H1 (cell line): Measurements from ENCODE around the gene SLC6A20. TPM values are rescaled to one million over a fixed set of nuclear protein-coding genes. Genes with fewer than 3 reads are reported as not detected.

Source experiments
- CTCF ChIA-PET: fragments of 300-600 bp; sonication (Branson Sonifier 250); formaldehyde crosslinking; loops from one replicate; lab custom pipeline; 2021; ENCODE audit not compliant: partially characterized antibody; lab: Charles Lee
- POLR2A ChIA-PET: fragments of 300-600 bp; sonication (Branson Sonifier 250); formaldehyde crosslinking; loops from one replicate; lab custom pipeline; 2021; ENCODE audit warnings: inconsistent platforms; ENCODE audit not compliant: partially characterized antibody; lab: Charles Lee
- DNase-seq, 2 experiments: peaks; one replicate each; pipeline versions ENCODE4 v3.0.0 to v3.0.0-alpha.2; 2010 to 2022; ENCODE audit warnings: low spot score in 2 of 2, low read depth in 1 of 2, mixed read lengths in 1 of 2
- FAIRE-seq: peaks from 2 replicates; lab custom pipeline; 2011; peaks lifted over from hg19 to GRCh38; lab: Jason Lieb, UNC
- H2AFZ ChIP-seq: 2 replicates; pipeline ENCODE4 v1.8.1; 2012; ENCODE audit warnings: low read length, inconsistent platforms
- H2AK5ac ChIP-seq: 2 replicates; pipeline ENCODE4 v1.6.1; 2013; ENCODE audit warnings: low read depth, low read length
- H2BK120ac ChIP-seq: replicated peaks from 2 replicates; pipeline ENCODE3; 2013; ENCODE audit warnings: low read depth, low read length, inconsistent platforms
- H2BK12ac ChIP-seq: 2 replicates; pipeline ENCODE4 v1.6.1; 2013; ENCODE audit warnings: low read depth, low read length
- H2BK15ac ChIP-seq: 2 replicates; pipeline ENCODE4 v1.6.1; 2013; ENCODE audit warnings: low read length
- H2BK20ac ChIP-seq: 2 replicates; pipeline ENCODE4 v1.6.1; 2013; ENCODE audit warnings: low read length
- H2BK5ac ChIP-seq: 2 replicates; pipeline ENCODE4 v1.6.1; 2013; ENCODE audit warnings: low read depth, low read length
- H3K14ac ChIP-seq: 2 replicates; pipeline ENCODE4 v1.6.1; 2013; ENCODE audit warnings: inconsistent platforms; ENCODE audit not compliant: insufficient read length
- H3K18ac ChIP-seq: 2 replicates; pipeline ENCODE4 v1.6.1; 2013; ENCODE audit warnings: low read length; ENCODE audit errors: extremely low read depth
- H3K23ac ChIP-seq: 2 replicates; pipeline ENCODE4 v1.6.1; 2013; ENCODE audit warnings: inconsistent platforms; ENCODE audit not compliant: insufficient read length
- H3K23me2 ChIP-seq: 2 replicates; pipeline ENCODE4 v1.6.1; 2013; ENCODE audit warnings: low read depth, low read length
- H3K27ac ChIP-seq: 2 replicates; pipeline ENCODE4 v1.6.1; 2011; ENCODE audit warnings: low read depth, low read length, inconsistent platforms
- H3K27me3 ChIP-seq, 4 experiments: replicated peaks in 1 of 4; 1 replicate in 1 of 4; 2 replicates in 3 of 4; pipeline versions ENCODE4 v1.6.1 to v1.8.1; 2011 to 2013; ENCODE audit warnings: low read length in 3 of 4, mild to moderate bottlenecking in 3 of 4, inconsistent platforms in 2 of 4, mixed read lengths in 2 of 4, moderate library complexity in 1 of 4; ENCODE audit not compliant: control insufficient read depth in 3 of 4, insufficient read depth in 3 of 4; ENCODE audit errors: extremely low read depth in 1 of 4
- H3K36me3 ChIP-seq, 4 experiments: 2 replicates each; pipeline versions ENCODE4 v1.6.1 to v1.8.1; 2011 to 2013; ENCODE audit warnings: mild to moderate bottlenecking in 4 of 4, low read length in 3 of 4, moderate library complexity in 2 of 4, control low read depth in 1 of 4, inconsistent platforms in 1 of 4; ENCODE audit not compliant: insufficient read depth in 4 of 4, control insufficient read depth in 2 of 4
- H3K4ac ChIP-seq: replicated peaks from 2 replicates; pipeline ENCODE3; 2013; ENCODE audit warnings: low read length, low read depth, mixed read lengths, inconsistent platforms; ENCODE audit not compliant: insufficient read length
- H3K4me1 ChIP-seq, 4 experiments: replicated peaks in 1 of 4; 1 replicate in 1 of 4; 2 replicates in 3 of 4; pipeline versions ENCODE4 v1.6.1 to v1.8.1; 2011 to 2013; ENCODE audit warnings: low read length in 3 of 4, inconsistent platforms in 2 of 4, mixed read lengths in 1 of 4; ENCODE audit not compliant: insufficient read depth in 4 of 4, control insufficient read depth in 3 of 4
- H3K4me2 ChIP-seq, 2 experiments: 2 replicates each; pipeline versions ENCODE4 v1.6.1 to v1.8.1; 2011 to 2013; ENCODE audit warnings: low read depth in 2 of 2, low read length in 2 of 2, control low read depth in 1 of 2, inconsistent platforms in 1 of 2, mild to moderate bottlenecking in 1 of 2; ENCODE audit not compliant: insufficient read depth in 1 of 2
- H3K4me3 ChIP-seq, 4 experiments: fragments of 200-600, 300-600 bp in 1 of 4; sonication (generic), shearing (Covaris generic), sonication (Bioruptor Twin) in 1 of 4; 2 replicates each; pipeline versions ENCODE4 v1.5.1 to v1.8.1; 2011 to 2016; ENCODE audit warnings: low read length in 4 of 4, low read depth in 3 of 4, control low read depth in 2 of 4, inconsistent platforms in 2 of 4, mild to moderate bottlenecking in 2 of 4, mixed read lengths in 1 of 4, moderate library complexity in 1 of 4; ENCODE audit not compliant: insufficient read depth in 2 of 4; ENCODE audit errors: extremely low read depth in 1 of 4
- H3K56ac ChIP-seq: replicated peaks from 2 replicates; pipeline ENCODE3; 2013; ENCODE audit warnings: low read depth, mild to moderate bottlenecking, mixed read lengths, low read length, inconsistent platforms; ENCODE audit not compliant: insufficient read length
- H3K79me1 ChIP-seq: 2 replicates; pipeline ENCODE4 v1.6.1; 2013; ENCODE audit warnings: low read depth, low read length, control low read depth
- H3K79me2 ChIP-seq, 2 experiments: 2 replicates each; pipeline versions ENCODE4 v1.6.1 to v1.8.1; 2012 to 2013; ENCODE audit warnings: low read length in 2 of 2, mild to moderate bottlenecking in 2 of 2, inconsistent platforms in 1 of 2; ENCODE audit not compliant: insufficient read depth in 2 of 2, control insufficient read depth in 1 of 2
- H3K9ac ChIP-seq, 4 experiments: replicated peaks in 1 of 4; 1 replicate in 1 of 4; 2 replicates in 3 of 4; pipeline versions ENCODE4 v1.6.1 to v1.8.1; 2011 to 2013; ENCODE audit warnings: low read depth in 3 of 4, low read length in 3 of 4, control low read depth in 2 of 4, mild to moderate bottlenecking in 2 of 4, moderate library complexity in 2 of 4, inconsistent platforms in 1 of 4; ENCODE audit errors: extremely low read depth in 1 of 4
- H3K9me3 ChIP-seq, 2 experiments: 2 replicates each; pipeline versions ENCODE4 v1.6.1 to v1.8.1; 2012 to 2013; ENCODE audit warnings: mild to moderate bottlenecking in 2 of 2, moderate library complexity in 2 of 2, control low read depth in 1 of 2, inconsistent platforms in 1 of 2, low read depth in 1 of 2, low read length in 1 of 2, mixed read lengths in 1 of 2; ENCODE audit not compliant: insufficient read depth in 2 of 2
- H4K20me1 ChIP-seq, 2 experiments: replicated peaks in 1 of 2; 2 replicates each; pipeline versions ENCODE3 to v1.8.1; 2011 to 2013; ENCODE audit warnings: inconsistent platforms in 2 of 2, low read length in 2 of 2, mild to moderate bottlenecking in 1 of 2; ENCODE audit not compliant: insufficient read depth in 2 of 2, control insufficient read depth in 1 of 2
- H4K5ac ChIP-seq: 2 replicates; pipeline ENCODE4 v1.6.1; 2013; ENCODE audit warnings: low read length, low read depth, mixed read lengths, inconsistent platforms; ENCODE audit not compliant: insufficient read length
- H4K8ac ChIP-seq: 2 replicates; pipeline ENCODE4 v1.8.0; 2013; ENCODE audit warnings: mild to moderate bottlenecking, moderate library complexity, low read length, inconsistent platforms; ENCODE audit not compliant: insufficient read depth; ENCODE audit errors: extremely low read depth
- H4K91ac ChIP-seq: replicated peaks from 2 replicates; pipeline ENCODE3; 2013; ENCODE audit warnings: low read length, mixed read lengths, inconsistent platforms; ENCODE audit not compliant: insufficient read length
- BACH1 ChIP-seq: IDR thresholded peaks from 2 replicates; pipeline ENCODE4 v1.6.1; 2012; ENCODE audit warnings: low read length, improper control_type of control experiment
- CHD2 ChIP-seq: IDR thresholded peaks from 2 replicates; pipeline ENCODE4 v1.6.1; 2012; ENCODE audit warnings: low read length, improper control_type of control experiment
- EZH2 ChIP-seq: fragments of 200-600 bp; sonication (generic); IDR thresholded peaks from 2 replicates; pipeline ENCODE4 v1.7.1; 2012; ENCODE audit warnings: low read depth, mild to moderate bottlenecking, moderate library complexity, low read length, inconsistent platforms; ENCODE audit not compliant: severe bottlenecking
- HDAC2 ChIP-seq, 2 experiments: fragments of 300-600 bp in 1 of 2; sonication (generic) in 1 of 2; IDR thresholded peaks; 2 replicates each; pipeline ENCODE4 v1.6.1; 2011 to 2012; ENCODE audit warnings: low read depth in 2 of 2, low read length in 2 of 2, mild to moderate bottlenecking in 2 of 2, moderate library complexity in 2 of 2, borderline replicate concordance in 1 of 2, inconsistent platforms in 1 of 2
- KDM1A ChIP-seq: fragments of 200-600, 300-600 bp; sonication (generic); IDR thresholded peaks from 2 replicates; pipeline ENCODE4 v1.7.1; 2016; ENCODE audit warnings: mild to moderate bottlenecking, low read length, borderline replicate concordance
- KDM5A ChIP-seq: fragments of 200-600 bp; IDR thresholded peaks from 2 replicates; pipeline ENCODE4 v1.7.1; 2012; ENCODE audit warnings: mild to moderate bottlenecking, low read length, inconsistent platforms, mixed read lengths
- PHF8 ChIP-seq: fragments of 200-600 bp; sonication (generic); conservative IDR thresholded peaks from 2 replicates; pipeline ENCODE4 v1.7.1; 2012; ENCODE audit warnings: low read depth, mild to moderate bottlenecking, inconsistent platforms, low read length, moderate library complexity
- SP1 ChIP-seq: IDR thresholded peaks from 2 replicates; pipeline ENCODE4 v1.6.1; 2011; ENCODE audit warnings: low read depth, low read length
- TAF7 ChIP-seq: optimal IDR thresholded peaks from 2 replicates; pipeline ENCODE3; 2011; ENCODE audit warnings: low read depth, mild to moderate bottlenecking, inconsistent platforms, low read length, moderate library complexity, borderline replicate concordance
- WGBS, 2 experiments: shearing (Covaris generic) in 1 of 2; methylation state at CpG; one replicate each; pipeline versions ENCODE4 v1.1.6 to v1.1.7; 2013 to 2015; ENCODE audit warnings: low lambda C conversion rate in 2 of 2, mixed read lengths in 2 of 2, inconsistent platforms in 1 of 2, low coverage in 1 of 2, missing lambda C conversion rate in 1 of 2; ENCODE audit not compliant: insufficient replicate concordance in 2 of 2, insufficient coverage in 1 of 2, insufficient read length in 1 of 2; ENCODE audit errors: extremely low coverage in 1 of 2, missing lambda C conversion rate in 1 of 2; 5-methylcytosine and 5-hydroxymethylcytosine counted together
- polyA plus RNA-seq, 7 experiments: library from polyadenylated mRNA; depleted of rRNA in 3 of 7; stranded (reverse) in 5 of 7; unstranded in 2 of 7; fragments of >200 nt in 5 of 7; fragments of 200-250 nt in 2 of 7; gene quantifications; 1 replicate in 5 of 7; 2 replicates in 1 of 7; 4 replicates in 1 of 7; pipeline versions ENCODE4 v1.2.1 to v1.2.3, GENCODE V29; 2011 to 2013; ENCODE audit warnings: missing spikeins in 2 of 7, mixed read lengths in 2 of 7
- total RNA-seq: library from RNA; stranded (reverse); fragmentation: NEBNext Ultra II Directional; extraction: Animal tissue kit (Norgen Biotek cat#: 25700); gene quantifications from 2 replicates; pipeline ENCODE4 v1.2.1, GENCODE V29; 2021
- TF ChIP-seq, protein P1 (sequence below): IDR thresholded peaks from 2 replicates; pipeline ENCODE4 v1.6.1; 2012; ENCODE audit warnings: inconsistent platforms
- TF ChIP-seq, protein P2 (sequence below): IDR thresholded peaks from 2 replicates; pipeline ENCODE4 v1.6.1; 2011; ENCODE audit warnings: low read length, improper control_type of control experiment

Gene SLC6A20
- total and polyA plus RNA-seq, 2 of the 8 experiments (the other 6 are each of a cell fraction or from before 2014, with no cell fraction given) = 0.05 TPM; not detected in 1

DNA sequence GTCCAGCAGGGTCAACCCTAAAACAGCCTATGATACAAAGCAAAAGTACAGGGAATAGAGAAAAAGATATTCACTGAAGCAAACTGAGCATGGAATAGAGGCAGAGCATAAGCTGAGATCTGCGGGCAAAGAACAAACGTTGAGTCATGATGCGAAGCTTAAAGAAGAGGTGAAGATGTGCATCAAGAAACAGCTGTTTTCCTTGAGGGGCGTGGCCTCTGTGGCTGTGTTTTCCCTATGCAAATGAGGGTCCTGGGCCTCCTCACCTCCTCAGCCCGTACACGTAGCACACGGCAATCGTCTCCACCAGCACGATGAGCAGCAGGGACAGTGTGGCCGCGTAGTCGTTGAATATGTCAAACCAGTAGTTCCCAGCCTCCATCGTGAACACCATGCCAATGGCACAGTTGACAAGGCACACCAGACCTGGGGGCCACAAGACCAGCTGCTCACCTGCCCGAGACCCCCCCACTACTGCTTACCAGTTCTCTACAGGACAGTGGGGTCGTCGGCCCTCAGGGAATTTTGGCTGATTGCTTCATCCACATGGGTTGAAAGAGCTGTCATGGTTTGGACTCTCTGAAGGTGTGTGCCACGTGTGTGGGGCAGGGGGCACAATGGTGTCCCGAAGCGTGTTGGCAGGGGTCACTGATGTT lies 33.6 kb downstream of the SLC6A20 start:
- no peak overlapping the region for H3K56ac ChIP-seq
- peaks cover 0 to 6% of the 10 kb centered on the region in 2 experiments; a peak in 1 of 4 replicates for H3K9me3 ChIP-seq
- H3K18ac ChIP-seq = no peak overlapping the region
- no peak overlapping the region for H4K8ac ChIP-seq
- no peaks in the 10 kb centered on the region for H3K79me2 ChIP-seq
- H3K4me1 ChIP-seq = peaks cover 0 to 5% (median 1%) of the 10 kb centered on the region in 4 experiments; a peak in 2 of 7 replicates
- H2BK120ac ChIP-seq = no peak overlapping the region
- no peak overlapping the region for H2AFZ ChIP-seq
- H4K91ac ChIP-seq = no peak overlapping the region
- no peak overlapping the region for H3K4me2 ChIP-seq
- H3K4me3 ChIP-seq = no peak overlapping the region
- no peaks in the 10 kb centered on the region for H3K36me3 ChIP-seq
- H3K14ac ChIP-seq = no peak overlapping the region
- no peak overlapping the region for H3K27ac ChIP-seq
- H3K27me3 ChIP-seq = no peaks in the 10 kb centered on the region; a peak in 1 of 7 replicates
- no peak overlapping the region for H2BK12ac ChIP-seq
- no peak overlapping the region for H3K23ac ChIP-seq
- DNase-seq (no peak), FAIRE-seq (no peak)
- ChIA-PET CTCF (interaction anchor here (0.7 to 6.1 kb wide), 14 partner anchors 9 to 316 kb away, joined by 3 to 64 read pairs (median 4); partner anchors contain the start of gene LIMD1), POLR2A (interaction anchor here (0.7 kb wide), 1 partner anchor 70 kb away, joined by 3 read pairs; no protein-coding TSS in a partner anchor)
- no peak overlapping the region for H4K5ac ChIP-seq
- WGBS, 2 experiments = 89% methylated on average over 17 of the region's 19 CpGs; no CpG with 5 or more reads in 1 of the 2 experiments
- no peak overlapping the region for H2BK15ac ChIP-seq
- no peak overlapping the region for H2BK20ac ChIP-seq
- no peak overlapping the region for H2BK5ac ChIP-seq
- H3K23me2 ChIP-seq = no peaks in the 10 kb centered on the region
- H4K20me1 ChIP-seq = no peaks in the 10 kb centered on the region
- no peak overlapping the region for H2AK5ac ChIP-seq
- no peak overlapping the region for H3K4ac ChIP-seq
- H3K9ac ChIP-seq = no peak overlapping the region
- no peaks in the 10 kb centered on the region for H3K79me1 ChIP-seq
- TF ChIP-seq, protein P1, sequence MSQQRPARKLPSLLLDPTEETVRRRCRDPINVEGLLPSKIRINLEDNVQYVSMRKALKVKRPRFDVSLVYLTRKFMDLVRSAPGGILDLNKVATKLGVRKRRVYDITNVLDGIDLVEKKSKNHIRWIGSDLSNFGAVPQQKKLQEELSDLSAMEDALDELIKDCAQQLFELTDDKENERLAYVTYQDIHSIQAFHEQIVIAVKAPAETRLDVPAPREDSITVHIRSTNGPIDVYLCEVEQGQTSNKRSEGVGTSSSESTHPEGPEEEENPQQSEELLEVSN = no peak
- TF ChIP-seq EZH2 = no peak
- no peak for TF ChIP-seq KDM5A
- TF ChIP-seq TAF7 = no peak
- TF ChIP-seq KDM1A = no peak
- TF ChIP-seq, protein P2, sequence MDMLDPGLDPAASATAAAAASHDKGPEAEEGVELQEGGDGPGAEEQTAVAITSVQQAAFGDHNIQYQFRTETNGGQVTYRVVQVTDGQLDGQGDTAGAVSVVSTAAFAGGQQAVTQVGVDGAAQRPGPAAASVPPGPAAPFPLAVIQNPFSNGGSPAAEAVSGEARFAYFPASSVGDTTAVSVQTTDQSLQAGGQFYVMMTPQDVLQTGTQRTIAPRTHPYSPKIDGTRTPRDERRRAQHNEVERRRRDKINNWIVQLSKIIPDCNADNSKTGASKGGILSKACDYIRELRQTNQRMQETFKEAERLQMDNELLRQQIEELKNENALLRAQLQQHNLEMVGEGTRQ = no peak
- TF ChIP-seq PHF8 = no peak
- no peak for TF ChIP-seq SP1
- no peak for TF ChIP-seq BACH1
- TF ChIP-seq HDAC2 (IDR thresholded peaks at IDR 0.05; ENCODE audit: borderline replicate concordance in 1 of 2, low read depth in 2 of 2, low read length in 2 of 2) = no peak
- TF ChIP-seq CHD2 = no peak
